Panc1 (cell line): Measurements from ENCODE around the gene LHX4. TPM values are rescaled to one million over a fixed set of nuclear protein-coding genes. Genes with fewer than 3 reads are reported as not detected.

Experiments
- ATAC-seq: fragments of 200-7000 bp; cut with Tn5 transposase; 2 replicates; pipeline ENCODE4 v1.9.1; 2020; ENCODE audit warnings: mild to moderate bottlenecking, moderate library complexity
- BruUV-seq: library from RNA; stranded (reverse); fragments of 400-500 nt; replicated peaks from 2 replicates; lab custom pipeline; 2021; lab: Mats Ljungman, UMichigan
- CTCF ChIA-PET: fragments of 300-600 bp; sonication (Branson Sonifier 250); formaldehyde crosslinking; loops from one replicate; lab custom pipeline; 2022; ENCODE audit warnings: antibody characterized with exemption; lab: Charles Lee
- POLR2A ChIA-PET: fragments of 300-600 bp; sonication (Branson Sonifier 250); formaldehyde crosslinking; loops from one replicate; lab custom pipeline; 2022; ENCODE audit warnings: antibody characterized with exemption; lab: Charles Lee
- DNase-seq: peaks from one replicate; pipeline ENCODE4 v3.0.0-alpha.2; 2010; ENCODE audit warnings: low read depth, low spot score
- H3K27ac ChIP-seq: 2 replicates; pipeline ENCODE4 v1.5.1; 2011; ENCODE audit warnings: mild to moderate bottlenecking, low read length, inconsistent platforms
- H3K27me3 ChIP-seq: fragments of 200-500 bp; sonication (Bioruptor generic); 2 replicates; pipeline ENCODE4 v1.6.0; 2014; ENCODE audit warnings: low read length, inconsistent platforms; ENCODE audit not compliant: control insufficient read depth, insufficient read depth
- H3K36me3 ChIP-seq: fragments of 200-500 bp; sonication (Bioruptor generic); 2 replicates; pipeline ENCODE4 v1.5.1; 2014; ENCODE audit warnings: inconsistent platforms, mild to moderate bottlenecking, low read length, moderate library complexity; ENCODE audit not compliant: control insufficient read depth, insufficient read depth
- H3K4me1 ChIP-seq: 2 replicates; pipeline ENCODE4 v1.5.1; 2011; ENCODE audit warnings: inconsistent platforms, mild to moderate bottlenecking, low read length, moderate library complexity; ENCODE audit not compliant: control insufficient read depth, insufficient read depth
- H3K4me3 ChIP-seq, 2 experiments: 2 replicates each; pipeline ENCODE4 v1.5.1; 2011 to 2012; ENCODE audit warnings: low read depth in 2 of 2, low read length in 2 of 2, mild to moderate bottlenecking in 2 of 2, inconsistent platforms in 1 of 2, moderate library complexity in 1 of 2
- H3K9me3 ChIP-seq: fragments of 200-500 bp; sonication (Bioruptor generic); 2 replicates; pipeline ENCODE4 v1.5.1; 2014; ENCODE audit warnings: low read depth, mild to moderate bottlenecking, inconsistent platforms, low read length, moderate library complexity; ENCODE audit not compliant: control insufficient read depth, insufficient read depth
- CTCF ChIP-seq: fragments of 450-650 bp; IDR thresholded peaks from 2 replicates; pipeline ENCODE4 v1.5.1; 2017; ENCODE audit warnings: mild to moderate bottlenecking
- POLR2AphosphoS5 ChIP-seq: IDR thresholded peaks from 2 replicates; pipeline ENCODE4 v1.6.1; 2012; ENCODE audit warnings: mild to moderate bottlenecking, low read depth, low read length, moderate library complexity
- SIN3A ChIP-seq: IDR thresholded peaks from 2 replicates; pipeline ENCODE4 v1.6.1; 2012; ENCODE audit warnings: low read depth, mild to moderate bottlenecking, low read length, moderate library complexity, borderline replicate concordance; ENCODE audit not compliant: insufficient read depth
- TCF7L2 ChIP-seq: IDR thresholded peaks from 2 replicates; pipeline ENCODE4 v1.6.1; 2011; ENCODE audit warnings: mild to moderate bottlenecking, low read depth, low read length, inconsistent platforms
- in situ Hi-C: cut with HindIII; loops from 2 replicates; pipeline ENCODE4 v1.10.0; 2016; ENCODE audit warnings: low sequenced_read_pairs, low pct_unique_long_range_greater_than_20kb
- intact Hi-C: fragments of 100-400 bp; cut with micrococcal nuclease; formaldehyde crosslinking; loops from one replicate; pipeline ENCODE4 v1.10.0; 2022; ENCODE audit not compliant: unreplicated experiment
- total RNA-seq: library from RNA; stranded (reverse); gene quantifications from one replicate; pipeline ENCODE4 v1.2.1, GENCODE V29; 2021; ENCODE audit not compliant: unreplicated experiment
- TF ChIP-seq, protein P1 (sequence below), 2 experiments: IDR thresholded peaks; 2 replicates each; pipeline ENCODE4 v1.6.1; 2011 to 2012; ENCODE audit warnings: low read depth in 2 of 2, control low read depth in 1 of 2, low read length in 1 of 2, mild to moderate bottlenecking in 1 of 2, moderate library complexity in 1 of 2; ENCODE audit not compliant: insufficient read depth in 1 of 2

Gene LHX4
- total RNA-seq, 1 experiment from 2014 or later: 0.72 TPM

- Histone ChIP-seq H3K36me3 (no peaks in the 10 kb centered on the region), H3K4me1 (no peaks in the 10 kb centered on the region), H3K4me3 (no peak overlapping the region), H3K9me3 (no peaks in the 10 kb centered on the region), H3K27me3 (0 out of 2 replicates have a peak, but pooled peaks cover 3% of the 10 kb centered on the region), H3K27ac (no peak overlapping the region)
- DNase-seq (no peak), ATAC-seq (no peak)
- ChIA-PET POLR2A (no interaction called here), CTCF (no interaction called here)
- in situ Hi-C loops: no loop called here
- no peak for TF ChIP-seq POLR2AphosphoS5
- no peak for TF ChIP-seq SIN3A
- TF ChIP-seq TCF7L2: no peak
- TF ChIP-seq CTCF: no peak
- TF ChIP-seq, protein P1, sequence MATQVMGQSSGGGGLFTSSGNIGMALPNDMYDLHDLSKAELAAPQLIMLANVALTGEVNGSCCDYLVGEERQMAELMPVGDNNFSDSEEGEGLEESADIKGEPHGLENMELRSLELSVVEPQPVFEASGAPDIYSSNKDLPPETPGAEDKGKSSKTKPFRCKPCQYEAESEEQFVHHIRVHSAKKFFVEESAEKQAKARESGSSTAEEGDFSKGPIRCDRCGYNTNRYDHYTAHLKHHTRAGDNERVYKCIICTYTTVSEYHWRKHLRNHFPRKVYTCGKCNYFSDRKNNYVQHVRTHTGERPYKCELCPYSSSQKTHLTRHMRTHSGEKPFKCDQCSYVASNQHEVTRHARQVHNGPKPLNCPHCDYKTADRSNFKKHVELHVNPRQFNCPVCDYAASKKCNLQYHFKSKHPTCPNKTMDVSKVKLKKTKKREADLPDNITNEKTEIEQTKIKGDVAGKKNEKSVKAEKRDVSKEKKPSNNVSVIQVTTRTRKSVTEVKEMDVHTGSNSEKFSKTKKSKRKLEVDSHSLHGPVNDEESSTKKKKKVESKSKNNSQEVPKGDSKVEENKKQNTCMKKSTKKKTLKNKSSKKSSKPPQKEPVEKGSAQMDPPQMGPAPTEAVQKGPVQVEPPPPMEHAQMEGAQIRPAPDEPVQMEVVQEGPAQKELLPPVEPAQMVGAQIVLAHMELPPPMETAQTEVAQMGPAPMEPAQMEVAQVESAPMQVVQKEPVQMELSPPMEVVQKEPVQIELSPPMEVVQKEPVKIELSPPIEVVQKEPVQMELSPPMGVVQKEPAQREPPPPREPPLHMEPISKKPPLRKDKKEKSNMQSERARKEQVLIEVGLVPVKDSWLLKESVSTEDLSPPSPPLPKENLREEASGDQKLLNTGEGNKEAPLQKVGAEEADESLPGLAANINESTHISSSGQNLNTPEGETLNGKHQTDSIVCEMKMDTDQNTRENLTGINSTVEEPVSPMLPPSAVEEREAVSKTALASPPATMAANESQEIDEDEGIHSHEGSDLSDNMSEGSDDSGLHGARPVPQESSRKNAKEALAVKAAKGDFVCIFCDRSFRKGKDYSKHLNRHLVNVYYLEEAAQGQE (IDR thresholded peaks at IDR 0.05; ENCODE audit: insufficient read depth in 1 of 2, low read depth in 2 of 2, low read length in 1 of 2): no peak
- no TSS peak for BruUV-seq
- intact Hi-C loops: no loop called here
Measured at GRCh38 chr1:180219776-180220175, 10.3 kb upstream of the LHX4 start.

GRCh38 chr1:180221462-180221861 is 8.6 kb upstream of the LHX4 start:
- ATAC-seq: no peak
- no peaks in the 10 kb centered on the region for H3K9me3 ChIP-seq
- no peaks in the 10 kb centered on the region for H3K36me3 ChIP-seq
- H3K27me3 ChIP-seq: 0 out of 2 replicates have a peak, but pooled peaks cover 6% of the 10 kb centered on the region
- no peaks in the 10 kb centered on the region for H3K4me1 ChIP-seq
- BruUV-seq: no TSS peak
- in situ Hi-C loops: no loop called here
- no peak overlapping the region for H3K27ac ChIP-seq
- ChIA-PET CTCF (no interaction called here), POLR2A (no interaction called here)
- TF ChIP-seq, protein P1 (IDR thresholded peaks at IDR 0.05; ENCODE audit: insufficient read depth in 1 of 2, low read depth in 2 of 2, low read length in 1 of 2): no peak
- no peak for TF ChIP-seq TCF7L2
- TF ChIP-seq SIN3A: no peak
- no peak for TF ChIP-seq POLR2AphosphoS5
- no peak for TF ChIP-seq CTCF
- no peak overlapping the region for H3K4me3 ChIP-seq
- intact Hi-C loops: no loop called here
- no peak for DNase-seq
